ENCODE results near the gene SHROOM3.
"Not testable (repeated sequence)": the region's sequence is repeated elsewhere in the genome, so short reads cannot be mapped to it uniquely, and the experiment has no call there.

SHROOM3 gene

GRCh38 chr4:76703123-76703490, 268.1 kb downstream of the SHROOM3 start:
- no peak for DNase-seq

- no peak for DNase-seq
These were observed 268.6 kb downstream of the SHROOM3 start for GRCh38 chr4:76703676-76704075.

- DNase-seq = no peak
These were observed 269.3 kb downstream of the SHROOM3 start for GRCh38 chr4:76704133-76704881.

GRCh38 chr4:76705472-76705871, 270.4 kb downstream of the SHROOM3 start:
- DNase-seq = no peak

GRCh38 chr4:76706581-76706980, 271.6 kb downstream of the SHROOM3 start:
- no peak for DNase-seq

- no peak for DNase-seq
These were observed 274.1 kb downstream of the SHROOM3 start for GRCh38 chr4:76708971-76709771.

GRCh38 chr4:76709772-76710090, 274.7 kb downstream of the SHROOM3 start:
- DNase-seq = no peak

- no peak for DNase-seq
These were observed 277.5 kb downstream of the SHROOM3 start for GRCh38 chr4:76712564-76712963.

- no peak for DNase-seq
These were observed 279.2 kb downstream of the SHROOM3 start for GRCh38 chr4:76714226-76714625.

- DNase-seq = no peak
These were observed 281.0 kb downstream of the SHROOM3 start for GRCh38 chr4:76716020-76716419.

GRCh38 chr4:76716658-76717057, 281.6 kb downstream of the SHROOM3 start:
- no peak for DNase-seq

GRCh38 chr4:76717431-76717830, 282.4 kb downstream of the SHROOM3 start:
- DNase-seq = no peak

- DNase-seq = no peak
These were observed 283.0 kb downstream of the SHROOM3 start for GRCh38 chr4:76718021-76718420.

- DNase-seq = no peak
These were observed 283.8 kb downstream of the SHROOM3 start for GRCh38 chr4:76718831-76719230.

- DNase-seq = no peak
These were observed 285.1 kb downstream of the SHROOM3 start for GRCh38 chr4:76720121-76720520.

- DNase-seq = not testable (repeated sequence)
These were observed 287.1 kb downstream of the SHROOM3 start for GRCh38 chr4:76722146-76722545.

- no peak for DNase-seq
These were observed 287.8 kb downstream of the SHROOM3 start for GRCh38 chr4:76722838-76723237.

GRCh38 chr4:76723373-76723772, 288.3 kb downstream of the SHROOM3 start:
- DNase-seq = no peak

- DNase-seq = no peak
These were observed 288.9 kb downstream of the SHROOM3 start for GRCh38 chr4:76723924-76724323.

GRCh38 chr4:76725039-76725438, 290.0 kb downstream of the SHROOM3 start:
- DNase-seq = no peak

- DNase-seq = no peak
These were observed 291.1 kb downstream of the SHROOM3 start for GRCh38 chr4:76726176-76726575.

GRCh38 chr4:76726631-76727030, 291.6 kb downstream of the SHROOM3 start:
- DNase-seq = no peak

- DNase-seq = not testable (repeated sequence)
These were observed 292.9 kb downstream of the SHROOM3 start for GRCh38 chr4:76727934-76728333.

GRCh38 chr4:76729460-76729859, 294.4 kb downstream of the SHROOM3 start:
- DNase-seq = no peak

- DNase-seq = no peak
These were observed 295.0 kb downstream of the SHROOM3 start for GRCh38 chr4:76729980-76730379.
